Activated naive CD8-positive, alpha-beta T cell treated with anti-CD3 and anti-CD28 coated beads, Interleukin-2, amount 50 U/mL, for 24 hours (primary cell): ENCODE measurements around the gene KCNMB2.

Experiments
- ATAC-seq: fragments of 150-1000 bp; cut with Tn5 transposase; one replicate; pipeline ENCODE4 v1.10.0; 2021
- DNase-seq: peaks from one replicate; pipeline ENCODE4 v3.0.0; 2021
- H3K27ac Mint-ChIP-seq: one replicate; pipeline ENCODE4 v1.8.0; 2021; ENCODE audit warnings: mild to moderate bottlenecking, mixed read lengths
- H3K27me3 Mint-ChIP-seq: one replicate; pipeline ENCODE4 v1.8.0; 2021; ENCODE audit warnings: mixed read lengths
- H3K36me3 Mint-ChIP-seq: one replicate; pipeline ENCODE4 v1.8.0; 2021; ENCODE audit warnings: low read depth, mixed read lengths
- H3K4me1 Mint-ChIP-seq: one replicate; pipeline ENCODE4 v1.8.0; 2021; ENCODE audit warnings: mixed read lengths
- H3K4me3 Mint-ChIP-seq: one replicate; pipeline ENCODE4 v1.8.0; 2021; ENCODE audit warnings: mild to moderate bottlenecking, moderate library complexity, mixed read lengths
- H3K9me3 Mint-ChIP-seq: one replicate; pipeline ENCODE4 v1.8.0; 2021; ENCODE audit warnings: mixed read lengths

Gene KCNMB2

DNA sequence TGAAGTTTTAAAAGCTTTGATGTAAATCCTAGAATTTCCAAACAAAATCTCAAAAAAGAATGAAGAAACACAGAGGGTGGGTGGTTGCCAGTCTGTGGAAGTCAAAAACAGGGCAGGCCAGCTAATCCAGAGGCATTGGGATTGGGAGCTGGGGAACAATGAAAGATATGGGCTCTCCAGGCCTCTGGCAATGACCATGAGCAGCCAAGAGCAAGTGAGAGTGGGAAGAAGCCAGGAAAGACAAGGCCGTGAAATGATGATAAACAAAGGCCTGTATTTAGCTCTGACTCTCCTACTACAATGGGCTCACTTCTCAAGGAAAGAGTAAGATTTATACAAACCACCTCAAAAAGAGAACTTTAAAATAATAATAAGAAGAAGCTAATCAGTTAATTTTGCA lies 286.9 kb downstream of the KCNMB2 start:
- ATAC-seq (no peak), DNase-seq (no peak)
- Mint-ChIP-seq H3K36me3 (no peaks in the 10 kb centered on the region), H3K4me3 (no peak overlapping the region), H3K27me3 (peaks cover 2% of the 10 kb centered on the region), H3K4me1 (no peaks in the 10 kb centered on the region), H3K27ac (no peak overlapping the region), H3K9me3 (no peaks in the 10 kb centered on the region)

DNA sequence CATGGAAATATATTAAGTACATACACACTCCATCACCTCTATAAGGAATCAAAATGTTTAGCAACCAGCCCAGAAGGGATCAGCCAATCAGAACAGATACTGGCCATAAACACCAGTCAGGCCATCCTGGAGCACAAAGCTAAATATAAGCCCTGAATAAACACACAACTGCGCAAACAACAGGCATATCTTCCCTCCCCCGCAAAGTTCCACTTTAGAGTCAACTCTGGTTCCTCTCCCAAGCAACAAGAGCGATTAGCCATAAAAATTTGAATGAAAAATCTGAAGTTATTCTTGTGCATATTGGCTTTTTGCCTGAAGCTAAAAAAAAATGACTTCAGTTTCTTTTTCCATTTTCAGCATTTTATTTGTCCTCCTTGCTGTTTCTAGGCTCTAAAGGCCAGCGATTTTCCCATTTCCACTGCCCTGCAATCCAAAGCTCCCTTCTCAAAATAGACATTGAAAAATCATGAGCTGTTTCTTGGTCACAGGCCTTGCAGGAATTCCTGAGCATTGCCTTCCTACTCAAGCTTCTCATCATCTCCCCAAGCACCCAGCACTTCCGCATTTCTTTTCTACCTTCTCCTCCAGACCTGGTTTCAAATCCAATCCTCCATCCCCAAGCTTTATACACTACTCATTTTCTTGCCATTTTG lies 287.5 kb downstream of the KCNMB2 start:
- H3K27ac Mint-ChIP-seq, result no peak overlapping the region
- H3K36me3 Mint-ChIP-seq, result no peaks in the 10 kb centered on the region
- ATAC-seq, result no peak

DNA sequence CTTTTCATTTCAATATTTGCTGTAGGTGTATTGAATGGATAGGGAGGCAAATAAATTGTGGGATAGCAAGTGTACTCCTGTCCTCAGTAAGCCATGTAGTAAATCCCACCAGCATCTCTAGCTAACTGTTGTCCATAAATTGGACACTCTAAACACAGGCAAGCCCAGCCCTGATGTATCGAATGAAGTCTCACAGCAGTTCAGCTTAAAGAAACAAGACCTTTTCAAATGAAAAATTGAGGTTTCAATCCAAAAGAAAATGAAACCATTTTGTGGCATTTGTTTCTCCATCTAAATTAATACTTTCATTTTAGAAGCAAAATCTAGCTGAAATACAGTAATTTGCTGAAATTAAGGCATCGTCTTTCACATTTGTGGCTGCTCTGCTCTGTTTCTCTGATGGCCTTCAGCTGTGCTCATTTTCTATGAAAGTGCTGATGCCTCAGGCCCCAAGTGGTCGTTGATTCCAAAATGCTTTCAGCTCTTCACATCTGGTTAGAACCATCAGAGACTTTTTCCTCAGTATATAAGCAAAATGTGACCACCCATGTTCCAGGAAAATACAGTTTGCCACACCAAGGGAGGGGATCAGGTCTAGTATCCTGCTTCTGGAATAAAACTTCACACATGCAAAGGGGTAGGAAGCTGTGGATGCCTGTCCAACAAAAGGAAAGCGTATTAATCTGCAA lies 290.3 kb downstream of the KCNMB2 start:
- H3K4me3 Mint-ChIP-seq, result no peak overlapping the region
- H3K9me3 Mint-ChIP-seq, result no peaks in the 10 kb centered on the region
- peaks cover 3% of the 10 kb centered on the region for H3K27me3 Mint-ChIP-seq
- H3K27ac Mint-ChIP-seq, result no peak overlapping the region
- no peak for ATAC-seq
- DNase-seq, result no peak
- no peaks in the 10 kb centered on the region for H3K36me3 Mint-ChIP-seq
- no peaks in the 10 kb centered on the region for H3K4me1 Mint-ChIP-seq

More for the DNA sequence above, 287.5 kb downstream of the KCNMB2 start:
- no peak for DNase-seq
- peaks cover 1% of the 10 kb centered on the region for H3K27me3 Mint-ChIP-seq
- no peaks in the 10 kb centered on the region for H3K9me3 Mint-ChIP-seq
- no peaks in the 10 kb centered on the region for H3K4me1 Mint-ChIP-seq
- no peak overlapping the region for H3K4me3 Mint-ChIP-seq

DNA sequence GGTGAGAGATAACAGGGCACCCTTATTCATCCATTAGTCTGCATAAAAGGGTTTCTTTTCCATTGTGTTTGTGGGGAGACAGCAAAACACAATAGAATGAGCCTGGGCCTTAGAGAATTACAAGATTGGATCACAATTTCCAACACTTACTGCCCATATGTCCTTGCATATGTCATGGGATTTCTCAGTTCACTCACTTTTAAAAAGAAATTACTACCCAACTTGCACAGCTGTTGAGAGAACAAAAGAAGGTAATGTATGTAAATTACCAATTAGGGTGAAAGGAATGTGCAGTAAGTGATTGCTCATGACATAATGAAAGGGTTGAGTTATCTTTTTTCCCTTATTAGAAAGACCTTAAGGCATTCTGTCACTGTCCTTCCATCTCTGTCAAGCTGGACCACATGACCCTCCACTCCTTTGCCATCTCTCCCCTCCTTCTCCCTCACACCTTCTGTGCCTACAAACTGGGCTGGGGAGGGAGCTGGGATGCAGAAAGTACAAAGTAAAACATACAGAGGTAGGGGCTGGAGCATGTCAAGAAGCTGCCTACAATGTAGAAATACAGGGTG lies 291.1 kb downstream of the KCNMB2 start:
- Mint-ChIP-seq H3K27me3 (peaks cover 3% of the 10 kb centered on the region), H3K4me1 (no peaks in the 10 kb centered on the region), H3K27ac (no peak overlapping the region), H3K36me3 (no peaks in the 10 kb centered on the region), H3K4me3 (no peak overlapping the region), H3K9me3 (peaks cover 1% of the 10 kb centered on the region)
- ATAC-seq (no peak), DNase-seq (no peak)

DNA sequence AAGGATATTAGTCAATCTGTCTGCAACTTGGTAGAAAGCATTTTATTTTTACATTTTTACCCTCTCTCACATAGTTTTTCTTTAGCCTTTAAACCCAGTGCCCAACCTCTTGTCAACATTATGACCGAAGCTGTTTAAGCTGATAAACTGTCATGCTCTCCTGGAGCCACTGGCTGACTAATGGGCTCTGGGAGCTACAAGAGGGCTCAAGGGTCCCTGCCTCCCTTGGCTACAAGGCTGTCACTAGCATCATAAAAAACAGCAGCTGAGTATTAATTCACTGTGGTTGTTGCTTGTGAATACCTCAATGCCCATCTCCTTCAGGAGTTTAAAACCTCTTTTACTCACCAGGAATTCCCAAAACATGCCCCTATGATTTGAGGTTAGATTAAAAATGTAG lies 297.5 kb downstream of the KCNMB2 start:
- H3K4me1 Mint-ChIP-seq, result no peaks in the 10 kb centered on the region
- H3K36me3 Mint-ChIP-seq, result no peaks in the 10 kb centered on the region
- ATAC-seq (no peak), DNase-seq (no peak)
- H3K9me3 Mint-ChIP-seq, result peaks cover 4% of the 10 kb centered on the region
- H3K27me3 Mint-ChIP-seq, result peaks cover 3% of the 10 kb centered on the region
- H3K4me3 Mint-ChIP-seq, result no peak overlapping the region
- no peak overlapping the region for H3K27ac Mint-ChIP-seq

DNA sequence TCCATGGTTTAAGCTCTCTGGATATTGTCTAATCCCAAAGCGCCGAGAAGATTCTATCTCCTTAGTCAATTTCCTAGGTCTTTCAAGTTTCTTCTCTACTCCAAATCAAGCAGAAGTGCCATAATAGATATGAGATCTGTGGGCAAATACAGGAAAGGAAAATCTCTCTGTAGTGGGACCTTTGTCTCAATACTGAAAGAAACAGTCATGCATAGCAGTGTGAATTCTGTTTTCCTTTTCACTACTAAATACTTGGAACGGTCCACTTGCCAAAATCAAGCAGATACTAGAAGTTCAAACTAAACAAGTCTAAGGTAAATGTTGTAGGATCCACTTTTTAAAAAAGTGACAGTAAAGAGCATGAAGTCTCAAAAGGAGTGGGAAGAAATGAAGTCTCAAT lies 298.8 kb downstream of the KCNMB2 start:
- no peaks in the 10 kb centered on the region for H3K36me3 Mint-ChIP-seq
- peaks cover 4% of the 10 kb centered on the region for H3K9me3 Mint-ChIP-seq
- H3K27ac Mint-ChIP-seq, result no peak overlapping the region
- ATAC-seq (no peak), DNase-seq (no peak)
- peaks cover 3% of the 10 kb centered on the region for H3K27me3 Mint-ChIP-seq
- H3K4me1 Mint-ChIP-seq, result no peaks in the 10 kb centered on the region
- H3K4me3 Mint-ChIP-seq, result no peak overlapping the region

DNA sequence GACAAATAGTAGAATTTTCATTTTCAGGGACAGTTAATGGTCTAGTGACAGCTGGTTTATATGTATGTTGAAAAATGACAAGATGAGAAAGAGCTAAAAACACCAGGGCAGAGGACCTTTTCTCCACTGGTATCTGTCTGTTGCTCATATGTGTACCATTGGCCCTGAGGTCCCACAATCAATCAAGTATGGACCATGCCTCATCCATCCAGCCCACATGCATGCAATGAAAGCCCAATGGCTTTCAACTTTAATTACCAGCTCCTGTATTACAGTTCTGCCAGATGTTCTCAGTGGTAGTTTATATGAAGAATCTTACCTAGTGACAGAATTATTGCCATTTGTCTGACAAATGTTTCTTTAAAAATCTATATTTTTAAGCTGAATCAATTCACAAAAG lies 301.3 kb downstream of the KCNMB2 start:
- no peak overlapping the region for H3K27ac Mint-ChIP-seq
- no peaks in the 10 kb centered on the region for H3K36me3 Mint-ChIP-seq
- H3K4me1 Mint-ChIP-seq, result no peaks in the 10 kb centered on the region
- DNase-seq (no peak), ATAC-seq (no peak)
- H3K9me3 Mint-ChIP-seq, result peaks cover 2% of the 10 kb centered on the region
- no peak overlapping the region for H3K4me3 Mint-ChIP-seq
- no peaks in the 10 kb centered on the region for H3K27me3 Mint-ChIP-seq

DNA sequence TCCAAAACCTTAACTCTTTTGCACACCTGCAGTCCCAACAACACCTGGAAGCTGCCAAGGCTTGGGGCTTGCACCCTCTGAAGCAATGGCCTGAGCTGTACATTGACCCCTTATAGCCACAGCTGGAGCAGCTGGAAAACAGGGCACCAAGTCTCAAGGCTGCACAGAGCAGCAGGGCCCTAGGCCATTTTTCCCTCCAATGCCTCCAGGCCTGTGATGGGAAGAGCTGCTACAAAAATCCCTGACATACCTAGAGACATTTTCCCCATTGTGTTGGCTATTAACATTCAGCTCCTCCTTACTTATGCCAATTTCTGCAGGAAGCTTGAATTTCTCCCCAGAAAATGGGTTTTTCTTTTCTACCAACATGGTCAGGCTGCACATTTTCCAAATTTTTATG lies 304.4 kb downstream of the KCNMB2 start:
- Mint-ChIP-seq H3K9me3 (no peaks in the 10 kb centered on the region), H3K27ac (no peak overlapping the region), H3K4me1 (no peaks in the 10 kb centered on the region), H3K4me3 (no peak overlapping the region), H3K36me3 (no peaks in the 10 kb centered on the region), H3K27me3 (no peaks in the 10 kb centered on the region)
- no peak for ATAC-seq
- no peak for DNase-seq

DNA sequence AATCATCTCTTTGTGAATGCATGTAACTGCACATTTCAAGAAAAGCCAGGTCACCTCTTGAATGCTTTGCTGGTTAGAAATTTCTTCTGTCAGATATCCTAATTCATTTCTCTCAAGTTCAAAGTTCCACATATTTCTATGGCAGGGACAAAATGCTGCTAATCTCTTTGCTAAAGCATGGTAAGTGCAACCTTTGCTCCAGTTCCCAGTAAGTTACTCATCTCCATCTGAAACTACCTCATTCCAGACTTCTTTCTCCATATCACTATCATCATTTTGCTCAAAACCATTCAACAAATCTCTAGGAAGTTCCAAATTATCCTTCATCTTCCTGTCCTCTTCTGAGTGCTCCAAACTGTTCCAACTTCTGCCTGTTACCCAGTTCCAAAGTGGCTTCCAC lies 304.8 kb downstream of the KCNMB2 start:
- H3K27ac Mint-ChIP-seq, result no peak overlapping the region
- no peak for ATAC-seq

DNA sequence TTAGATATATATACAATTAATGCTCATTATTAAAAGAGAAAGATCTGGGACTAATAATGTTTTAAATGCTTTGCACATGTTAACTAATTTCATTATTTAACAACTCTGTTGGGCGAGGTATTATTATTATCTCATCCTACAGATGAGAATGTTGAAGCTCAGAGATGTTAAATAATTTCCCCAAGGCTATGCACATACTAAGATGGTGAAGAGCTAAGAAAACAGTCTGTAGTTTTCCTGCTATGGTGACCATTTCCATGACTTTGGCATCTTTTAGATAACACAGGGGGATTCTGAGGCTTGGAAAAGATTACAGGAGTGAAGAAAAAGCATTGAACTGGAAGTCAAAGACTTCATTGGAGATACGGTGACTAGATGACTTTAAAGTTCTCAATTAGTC lies 308.7 kb downstream of the KCNMB2 start:
- no peaks in the 10 kb centered on the region for H3K27me3 Mint-ChIP-seq
- no peak overlapping the region for H3K27ac Mint-ChIP-seq
- H3K4me3 Mint-ChIP-seq, result no peak overlapping the region
- no peaks in the 10 kb centered on the region for H3K36me3 Mint-ChIP-seq
- H3K9me3 Mint-ChIP-seq, result no peaks in the 10 kb centered on the region
- ATAC-seq, result no peak
- DNase-seq, result no peak
- no peaks in the 10 kb centered on the region for H3K4me1 Mint-ChIP-seq

More for the DNA sequence above, 304.8 kb downstream of the KCNMB2 start:
- no peaks in the 10 kb centered on the region for H3K9me3 Mint-ChIP-seq
- no peaks in the 10 kb centered on the region for H3K27me3 Mint-ChIP-seq
- no peaks in the 10 kb centered on the region for H3K4me1 Mint-ChIP-seq
- DNase-seq, result no peak
- H3K36me3 Mint-ChIP-seq, result no peaks in the 10 kb centered on the region
- no peak overlapping the region for H3K4me3 Mint-ChIP-seq

DNA sequence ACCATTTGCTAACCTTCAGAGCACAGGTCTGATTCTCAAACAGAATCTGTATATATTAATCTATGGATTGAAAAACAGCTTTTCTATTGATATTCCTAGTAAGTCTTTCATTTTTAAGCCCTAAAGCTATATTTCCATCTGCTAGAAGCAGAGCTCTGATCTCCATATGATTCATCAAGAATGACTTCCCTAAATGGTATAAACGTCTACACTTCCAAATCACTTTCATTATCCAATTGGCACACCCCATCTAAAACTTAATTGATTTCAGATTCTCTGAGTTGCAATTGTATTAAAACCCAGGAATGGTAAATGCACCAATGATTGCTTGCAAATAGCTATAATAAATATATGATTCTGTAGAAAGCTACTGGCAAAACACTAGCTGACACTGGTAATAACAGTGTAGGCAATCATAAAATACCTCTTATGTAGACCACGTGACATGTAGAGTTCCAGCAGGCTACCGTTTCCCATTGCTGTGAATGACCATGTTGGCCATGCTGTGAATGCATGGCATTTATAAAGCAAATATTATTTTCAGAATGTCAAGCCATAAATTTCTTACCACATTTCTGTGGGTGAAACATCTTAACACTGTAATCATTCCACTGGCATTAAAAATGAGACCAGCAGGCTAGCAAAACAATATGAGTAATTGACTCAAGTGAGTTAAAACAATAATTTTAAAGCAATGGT lies 309.3 kb downstream of the KCNMB2 start:
- Mint-ChIP-seq H3K9me3 (no peaks in the 10 kb centered on the region), H3K4me3 (no peak overlapping the region), H3K36me3 (no peaks in the 10 kb centered on the region), H3K4me1 (no peaks in the 10 kb centered on the region), H3K27me3 (no peaks in the 10 kb centered on the region), H3K27ac (no peak overlapping the region)
- DNase-seq (no peak), ATAC-seq (no peak)

DNA sequence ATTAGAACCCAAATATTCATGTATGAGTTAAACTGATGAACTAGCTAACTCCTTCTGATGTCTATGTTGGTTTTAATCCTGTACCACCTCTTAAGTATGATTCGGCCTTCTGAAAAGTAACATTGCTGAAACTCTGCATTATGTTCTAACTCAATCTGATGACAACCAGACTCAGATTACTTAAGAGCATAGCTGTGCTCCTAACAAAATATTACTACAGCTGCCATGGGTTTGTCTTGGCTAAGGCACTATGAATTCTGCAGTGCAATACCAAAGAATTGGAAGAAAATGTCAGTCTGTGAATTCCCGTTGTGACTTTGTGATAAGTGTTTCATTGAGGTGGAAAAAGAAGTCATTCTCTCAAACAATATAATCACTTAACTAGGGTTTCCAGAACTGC lies 311.0 kb downstream of the KCNMB2 start:
- H3K27me3 Mint-ChIP-seq, result no peaks in the 10 kb centered on the region
- H3K36me3 Mint-ChIP-seq, result no peaks in the 10 kb centered on the region
- no peak overlapping the region for H3K27ac Mint-ChIP-seq
- no peak for DNase-seq
- H3K4me1 Mint-ChIP-seq, result no peaks in the 10 kb centered on the region
- ATAC-seq, result no peak
- H3K4me3 Mint-ChIP-seq, result no peak overlapping the region
- no peaks in the 10 kb centered on the region for H3K9me3 Mint-ChIP-seq

DNA sequence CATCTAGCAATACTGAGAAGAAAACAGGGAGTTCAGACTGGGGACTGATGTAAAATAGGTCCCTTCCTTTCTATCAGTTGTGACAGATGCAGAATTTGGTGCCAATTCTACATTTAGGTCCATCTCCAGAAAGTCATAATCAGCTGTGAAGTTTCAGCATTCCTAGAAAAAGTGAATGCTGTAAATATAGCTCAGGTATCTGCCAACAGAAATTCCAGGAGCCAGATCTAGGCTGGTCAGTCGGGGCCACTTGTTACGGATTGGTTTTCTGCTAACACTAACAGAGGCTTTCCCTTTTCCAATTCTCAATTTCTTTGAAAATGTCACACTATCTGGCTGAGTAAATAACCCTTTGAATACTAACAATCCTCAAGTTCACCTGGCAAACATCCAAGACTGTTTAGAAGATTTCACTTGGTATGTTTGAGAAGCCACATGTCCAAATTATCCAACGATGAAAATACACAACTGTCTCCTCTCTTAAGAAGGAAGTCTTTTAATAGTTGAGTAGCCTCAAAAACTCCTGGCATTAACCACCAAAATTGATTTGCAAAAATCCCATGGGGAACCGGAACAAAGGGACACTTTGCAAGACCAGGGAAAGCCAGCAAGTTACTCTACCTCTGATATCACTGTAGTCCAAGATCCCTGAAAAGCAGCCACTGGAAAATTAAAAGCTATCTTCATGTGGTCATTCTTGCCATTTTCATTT lies 313.1 kb downstream of the KCNMB2 start:
- no peaks in the 10 kb centered on the region for H3K9me3 Mint-ChIP-seq
- no peaks in the 10 kb centered on the region for H3K4me1 Mint-ChIP-seq
- DNase-seq (no peak), ATAC-seq (no peak)
- no peak overlapping the region for H3K4me3 Mint-ChIP-seq
- no peak overlapping the region for H3K27ac Mint-ChIP-seq
- H3K27me3 Mint-ChIP-seq, result no peaks in the 10 kb centered on the region
- H3K36me3 Mint-ChIP-seq, result no peaks in the 10 kb centered on the region

DNA sequence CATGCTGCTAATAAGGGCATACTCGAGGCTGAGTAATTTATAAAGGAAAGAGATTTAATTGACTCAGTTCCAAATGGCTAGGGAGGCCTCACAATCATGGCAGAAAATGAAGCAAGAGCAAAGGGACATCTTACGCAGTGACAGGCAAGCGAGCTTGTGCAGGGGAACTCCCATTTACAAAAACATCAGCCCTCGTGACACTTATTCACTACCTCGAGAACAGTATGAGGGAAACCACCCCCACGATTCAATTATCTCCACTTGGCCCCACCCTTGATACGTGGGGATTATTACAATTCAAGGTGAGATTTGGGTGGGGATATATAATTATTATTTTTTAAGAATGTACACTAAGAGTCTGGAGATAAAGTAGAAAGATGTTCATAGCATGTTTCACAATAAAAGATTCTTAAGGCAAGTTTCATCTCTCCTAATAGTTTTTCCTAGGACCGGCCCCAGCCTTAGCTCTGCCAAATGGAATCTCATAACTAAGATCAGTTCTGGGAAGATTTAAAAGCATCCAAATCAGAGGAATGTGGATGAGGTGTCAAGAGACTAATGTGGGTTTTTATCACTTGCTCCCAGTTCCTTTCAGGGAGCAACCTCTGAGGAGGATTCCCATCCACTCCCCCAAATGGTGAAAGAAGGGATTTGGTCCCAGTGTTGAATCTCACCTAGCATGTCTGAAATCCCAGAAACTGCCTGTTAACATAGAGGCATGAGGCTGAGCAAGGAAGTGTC lies 314.4 kb downstream of the KCNMB2 start:
- H3K36me3 Mint-ChIP-seq, result no peaks in the 10 kb centered on the region
- no peaks in the 10 kb centered on the region for H3K4me1 Mint-ChIP-seq
- no peak overlapping the region for H3K4me3 Mint-ChIP-seq
- H3K27ac Mint-ChIP-seq, result no peak overlapping the region
- ATAC-seq, result no peak
- no peaks in the 10 kb centered on the region for H3K9me3 Mint-ChIP-seq
- no peaks in the 10 kb centered on the region for H3K27me3 Mint-ChIP-seq
- DNase-seq, result no peak
